Activated CD4-positive, CD25-positive, alpha-beta regulatory T cell (primary cell): Measurements from ENCODE around the gene MGLL.

ENCODE experiments used
- DNase-seq, 4 experiments: peaks; one replicate each; lab custom pipeline; 2025; lab: John Stamatoyannopoulos, UW

MGLL gene

DNA sequence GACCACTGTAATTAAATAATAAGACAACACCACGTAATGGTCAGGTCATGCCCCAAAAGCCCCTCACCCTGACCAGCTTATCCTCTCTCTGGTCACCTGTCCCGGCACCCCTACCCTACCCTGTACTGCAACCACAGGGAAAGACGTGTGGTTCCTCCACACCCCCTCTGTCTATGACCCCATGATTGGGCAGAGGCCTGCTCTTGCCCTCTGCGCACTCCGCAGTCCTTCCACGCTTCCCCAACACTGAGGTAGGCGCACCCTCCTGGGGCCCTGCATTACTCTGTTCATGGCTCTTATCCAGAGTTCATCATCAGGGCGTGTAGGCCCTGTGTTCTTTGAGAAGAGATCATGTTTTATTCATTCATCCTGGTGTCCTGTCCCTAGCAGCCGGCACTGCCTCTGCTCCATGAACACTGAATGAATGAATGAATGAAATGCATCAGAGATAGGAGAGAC lies 33.8 kb downstream of the MGLL start:
- no peak for DNase-seq

DNA sequence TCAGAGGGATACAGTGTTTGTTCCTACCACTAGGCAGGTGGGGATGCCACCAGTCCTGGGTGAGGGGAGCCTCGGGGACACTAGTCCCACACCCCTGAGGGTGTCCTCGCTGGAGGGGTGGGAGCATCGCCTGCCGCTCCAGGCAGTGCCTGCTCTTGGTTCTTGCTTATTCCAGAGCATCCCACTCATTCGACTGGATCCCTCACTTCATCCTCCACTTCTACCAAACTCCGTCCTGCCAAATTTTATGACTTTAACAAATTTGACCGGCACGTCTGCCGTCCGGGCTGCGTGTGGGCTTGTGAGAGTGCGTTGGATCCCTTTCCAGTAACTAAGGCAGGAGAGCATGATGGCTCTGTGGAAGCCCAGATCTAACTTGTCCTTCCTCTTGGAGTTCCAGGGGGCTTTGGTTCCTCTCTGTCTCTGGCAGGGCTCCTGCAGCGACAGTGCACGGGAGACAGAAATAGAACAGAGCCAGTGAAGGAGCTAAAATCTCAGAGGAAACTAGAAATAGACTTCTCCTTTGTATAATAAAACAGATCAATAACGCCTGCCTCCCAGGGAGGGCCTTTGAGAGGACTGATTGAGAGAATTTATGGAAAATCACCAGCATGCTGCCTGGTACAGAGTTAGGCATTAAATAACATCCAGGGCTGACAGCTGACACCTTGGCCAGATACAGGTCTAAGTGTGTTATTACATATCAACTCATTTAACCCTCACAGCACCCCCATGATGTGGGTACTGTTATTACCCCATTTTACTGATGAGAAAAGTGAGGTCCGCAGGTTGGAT lies 34.5 kb downstream of the MGLL start:
- DNase-seq: no peak

- no peak for DNase-seq
These were observed 35.2 kb downstream of the MGLL start for GRCh38 chr3:127787071-127787490.

DNA sequence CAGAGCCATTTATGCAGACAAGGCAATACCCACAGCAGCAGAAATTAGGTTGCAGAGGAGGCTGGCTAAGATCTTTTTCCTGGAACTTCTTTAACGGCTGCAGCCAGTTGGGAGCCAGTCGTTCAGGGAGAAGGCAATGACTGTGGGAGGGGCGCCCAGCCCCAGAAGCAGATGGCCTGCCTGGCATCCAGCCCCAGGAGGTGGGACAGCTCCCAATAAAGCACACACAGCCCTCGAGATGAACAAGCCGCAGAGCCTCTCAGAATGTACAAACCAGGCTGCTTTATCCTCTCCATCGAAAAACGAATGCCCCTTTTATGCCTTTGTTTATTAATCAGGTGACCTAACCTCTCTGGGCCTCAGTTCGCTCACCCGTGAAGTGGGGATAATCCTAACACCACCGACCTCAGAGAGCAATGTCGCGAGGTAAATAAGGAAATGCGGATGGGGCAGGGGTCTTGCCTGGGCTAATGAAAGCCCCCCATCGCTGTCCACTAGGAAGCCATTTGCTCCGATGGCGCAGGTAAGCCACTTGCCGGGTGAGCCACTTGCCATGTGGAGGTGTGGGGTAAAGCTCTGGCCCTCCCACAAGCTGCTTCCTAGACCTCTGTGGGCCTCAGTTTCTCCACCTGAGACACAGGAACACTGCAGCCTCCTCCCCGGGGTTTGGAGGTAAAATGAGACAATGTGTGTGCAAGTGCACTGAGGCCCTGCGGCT lies 35.8 kb downstream of the MGLL start:
- no peak for DNase-seq

DNA sequence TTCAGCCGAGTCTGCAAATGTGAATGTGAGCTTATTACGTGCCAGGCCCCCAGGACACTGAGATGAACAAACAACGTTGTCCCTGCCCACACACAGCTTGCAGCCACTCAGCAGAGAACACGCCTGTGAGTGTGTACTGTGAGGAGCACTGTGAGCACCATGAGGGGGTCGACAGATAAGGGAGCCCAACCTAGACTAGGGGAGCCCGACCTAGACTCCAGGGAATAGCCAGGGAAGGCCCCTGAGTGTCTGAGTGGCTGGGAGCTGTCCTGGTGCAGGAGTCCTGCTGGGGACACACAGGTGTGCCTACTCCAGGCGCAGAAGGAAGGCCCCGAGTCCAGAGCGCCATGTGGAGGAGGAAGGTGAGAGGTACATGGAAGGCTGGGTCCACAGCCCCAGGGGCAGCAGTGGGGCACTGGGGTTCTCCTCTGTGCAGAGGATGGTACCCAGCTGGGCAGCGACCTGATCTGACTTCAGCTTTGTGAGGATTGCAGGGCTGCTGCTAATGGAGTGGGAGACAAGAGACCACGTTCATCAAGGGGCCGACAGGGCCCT lies 36.5 kb downstream of the MGLL start:
- DNase-seq: no peak

- DNase-seq: no peak
These were observed 37.2 kb downstream of the MGLL start for GRCh38 chr3:127784865-127785710.

GRCh38 chr3:127784283-127784682 lies 38.0 kb downstream of the MGLL start:
- no peak for DNase-seq

- no peak for DNase-seq
These were observed 38.6 kb downstream of the MGLL start for GRCh38 chr3:127783642-127784160.

DNA sequence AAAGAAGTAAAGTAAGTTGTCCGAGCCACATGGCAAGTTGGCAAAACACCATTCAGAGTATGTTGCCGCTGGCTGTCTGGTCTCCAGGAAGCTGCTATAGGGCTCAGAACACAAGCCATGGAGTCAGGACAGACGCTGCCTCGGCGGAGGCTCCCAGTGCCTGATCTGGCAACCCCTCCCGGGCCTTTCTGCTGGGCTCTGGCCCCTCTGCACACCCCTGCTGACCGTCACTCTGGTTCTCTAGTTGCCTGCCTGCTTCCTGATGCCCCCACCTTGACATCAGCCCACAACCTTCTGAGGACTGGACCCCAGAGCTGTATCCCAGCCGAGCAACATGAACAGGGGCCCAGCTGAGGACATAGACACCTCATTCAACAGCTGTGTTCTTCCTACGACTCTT lies 39.1 kb downstream of the MGLL start:
- no peak for DNase-seq

DNA sequence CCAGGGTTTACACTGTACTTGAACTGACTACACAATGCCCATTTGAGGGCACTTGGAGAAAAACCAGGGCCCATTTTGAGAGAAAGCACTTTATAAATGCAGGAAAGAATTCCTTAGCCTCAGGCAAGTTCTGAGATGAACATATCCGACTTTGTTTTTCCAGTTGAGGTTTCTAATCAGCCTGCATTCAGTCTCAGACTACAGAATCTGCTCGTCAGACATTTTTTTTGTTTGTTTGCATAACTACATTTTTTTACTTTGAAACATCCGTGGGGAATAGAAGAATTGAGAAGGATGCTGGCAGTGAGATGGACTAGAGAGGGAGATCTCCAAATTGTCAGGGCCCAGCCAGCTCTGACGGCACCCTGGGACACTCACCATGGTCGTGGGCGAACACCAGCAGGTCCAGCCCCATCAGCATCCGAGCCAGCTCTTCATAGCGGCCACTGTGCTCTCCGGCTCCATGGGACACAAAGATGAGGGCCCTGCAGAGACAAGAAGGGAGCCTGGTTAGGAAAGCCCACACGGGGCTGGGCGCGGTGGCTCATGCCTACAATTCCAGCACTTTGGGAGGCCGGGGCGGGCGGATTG lies 40.8 kb downstream of the MGLL start:
- no peak for DNase-seq

DNA sequence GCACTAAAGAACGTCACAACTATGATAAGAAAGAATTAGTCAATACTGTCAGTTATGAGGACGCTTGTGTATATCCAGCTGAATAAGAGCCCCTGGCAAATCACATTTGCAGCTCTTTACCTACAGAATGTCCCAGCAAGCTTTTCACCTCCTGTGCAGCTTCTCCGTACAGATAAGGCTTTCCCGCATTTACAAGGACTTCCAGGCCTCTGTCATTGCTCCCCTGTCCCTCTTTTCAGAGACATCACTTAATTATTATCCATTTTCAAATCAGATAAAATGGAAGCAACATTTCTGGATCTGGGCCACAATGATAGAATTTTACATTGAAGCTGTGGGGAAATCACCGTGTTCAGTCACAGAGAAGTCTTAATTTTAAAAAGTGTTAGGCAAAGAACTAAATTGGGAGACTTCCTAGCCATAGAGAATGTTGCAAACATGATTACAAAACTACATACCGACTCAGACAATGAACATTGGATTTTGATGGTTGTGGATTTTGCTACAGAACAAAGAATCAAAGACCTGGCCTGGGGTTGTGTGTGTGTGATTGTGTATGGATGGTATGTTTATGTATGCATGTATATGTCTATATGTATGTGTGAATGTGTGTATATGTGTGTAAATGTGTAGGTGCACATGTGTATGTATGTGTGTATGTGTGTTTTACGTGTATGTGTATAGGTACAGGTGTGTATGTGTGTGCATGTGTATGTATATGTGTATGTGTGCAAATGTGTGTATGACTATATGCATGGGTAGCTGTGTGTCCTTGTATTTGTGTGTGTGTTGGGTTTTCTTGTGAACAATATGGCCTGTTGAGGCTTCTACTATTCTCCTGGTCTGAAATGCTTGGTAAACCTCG lies 41.5 kb downstream of the MGLL start:
- DNase-seq: no peak

DNA sequence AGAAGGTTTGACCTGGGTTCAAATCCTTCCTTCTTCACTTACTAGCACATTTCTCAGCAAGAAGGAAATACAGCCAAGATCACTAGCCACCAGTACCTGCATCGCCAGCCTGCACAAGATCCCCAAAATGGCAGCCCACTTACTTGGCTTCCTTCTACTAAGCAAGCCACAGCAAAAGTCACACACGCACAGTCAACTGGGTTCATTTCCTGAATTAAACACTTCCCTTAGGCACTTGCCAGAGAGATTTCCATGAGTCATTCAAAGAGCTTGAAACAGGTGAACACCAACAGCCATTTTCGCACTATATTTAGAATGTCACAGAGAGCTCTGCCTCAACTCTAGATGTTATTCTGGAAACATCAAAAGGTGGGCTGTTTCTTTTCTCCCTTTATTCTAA lies 42.6 kb downstream of the MGLL start:
- DNase-seq: no peak

DNA sequence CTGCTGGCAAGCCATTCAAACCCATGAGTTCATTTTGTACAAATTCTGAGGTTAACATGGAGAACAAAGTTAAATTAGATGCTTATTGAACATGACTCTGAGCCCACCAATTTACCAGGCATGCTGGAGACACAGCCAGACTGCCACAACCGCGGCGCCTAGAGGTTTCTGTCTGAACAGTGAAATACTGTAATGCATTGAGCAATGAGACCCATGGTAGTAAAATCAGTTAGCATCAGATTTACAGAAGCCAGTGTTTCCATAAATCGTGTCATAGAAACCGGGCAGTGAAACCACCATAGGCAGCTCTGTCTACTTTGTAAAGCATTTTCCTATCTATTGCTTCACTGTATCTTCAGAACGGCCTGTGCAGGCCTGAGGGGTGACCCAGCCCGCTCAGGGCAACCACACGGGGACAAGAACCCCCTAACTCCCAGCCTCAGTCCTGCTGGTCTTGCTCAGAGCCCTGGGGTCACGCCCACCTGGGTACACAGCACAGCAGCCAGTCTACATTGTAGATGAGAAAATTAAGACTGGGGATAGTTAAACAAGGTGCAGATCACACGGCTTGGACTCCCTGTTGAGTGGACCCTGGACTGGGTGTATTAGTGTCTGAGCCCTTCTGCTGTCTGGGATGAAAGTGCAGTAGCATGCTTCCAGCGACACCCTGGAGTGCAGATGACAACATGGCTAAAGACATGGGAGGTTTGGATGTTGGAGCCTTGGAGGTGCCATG lies 44.2 kb downstream of the MGLL start:
- no peak for DNase-seq

- no peak for DNase-seq
These were observed 45.0 kb downstream of the MGLL start for GRCh38 chr3:127777332-127777731.

DNA sequence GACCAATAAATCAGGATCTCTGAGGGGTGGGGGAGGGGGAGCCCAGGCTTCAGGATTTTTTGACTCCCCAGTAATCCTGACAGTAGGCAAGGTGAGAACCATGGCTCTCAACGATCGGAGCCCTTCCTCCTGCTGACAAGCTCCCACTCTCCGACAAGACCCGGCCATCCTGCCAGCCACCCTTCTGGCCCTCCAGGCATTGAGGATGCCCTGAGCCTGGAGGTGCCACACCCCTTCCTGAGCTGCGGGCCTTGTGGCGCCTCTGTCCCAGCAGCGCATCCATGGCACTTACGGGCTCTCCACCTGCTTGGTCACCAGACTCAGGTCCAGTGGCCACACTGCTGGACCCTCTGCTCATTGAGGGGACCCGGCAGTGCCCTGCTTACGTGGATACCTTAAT lies 46.0 kb downstream of the MGLL start:
- no peak for DNase-seq

DNA sequence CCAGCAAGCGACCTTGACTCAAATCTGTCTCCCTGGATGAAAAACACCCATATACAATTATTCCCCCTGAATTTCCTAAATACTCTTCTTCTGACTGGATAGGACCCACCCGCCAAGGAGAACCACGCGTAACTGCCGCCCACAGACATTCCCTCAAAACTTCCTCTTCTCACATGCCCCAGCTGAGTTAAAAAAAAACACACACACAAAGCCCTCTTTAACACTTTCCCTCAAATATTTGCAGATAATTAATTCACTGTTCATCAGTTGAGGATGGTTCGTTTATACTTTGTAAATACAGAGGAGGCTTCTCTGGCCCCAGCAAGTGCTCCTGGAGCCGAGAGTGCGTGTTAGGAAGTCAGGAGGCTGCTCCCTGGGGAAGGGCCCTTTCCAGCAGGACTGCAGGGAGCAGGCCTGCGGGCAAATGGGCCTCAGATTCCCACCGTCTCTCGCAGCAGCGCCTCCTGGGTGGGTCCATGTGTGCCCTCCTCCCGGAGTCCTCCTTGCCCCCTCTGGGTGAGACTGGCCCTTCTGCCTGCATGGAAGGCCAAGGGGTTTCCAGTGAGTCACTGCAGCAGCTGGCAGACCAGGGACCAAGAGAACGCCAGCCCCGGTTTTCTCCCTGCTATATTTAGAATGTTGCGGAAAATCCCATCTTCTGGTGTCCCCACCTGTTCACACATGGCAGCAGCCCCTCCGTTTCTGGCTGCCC lies 46.8 kb downstream of the MGLL start:
- DNase-seq: no peak

- DNase-seq: no peak
These were observed 47.7 kb downstream of the MGLL start for GRCh38 chr3:127774647-127775046.

- no peak for DNase-seq
These were observed 48.4 kb downstream of the MGLL start for GRCh38 chr3:127773752-127774395.
